RKO (cell line): ENCODE measurements around the gene CIZ1.

ENCODE experiments used
- DNase-seq: peaks from one replicate; pipeline ENCODE4 v3.0.0-alpha.2; 2016; ENCODE audit warnings: low spot score

The CIZ1 gene

GRCh38 chr9:128214571-128215490, 23.5 kb upstream of the CIZ1 start:
- no peak for DNase-seq

DNA sequence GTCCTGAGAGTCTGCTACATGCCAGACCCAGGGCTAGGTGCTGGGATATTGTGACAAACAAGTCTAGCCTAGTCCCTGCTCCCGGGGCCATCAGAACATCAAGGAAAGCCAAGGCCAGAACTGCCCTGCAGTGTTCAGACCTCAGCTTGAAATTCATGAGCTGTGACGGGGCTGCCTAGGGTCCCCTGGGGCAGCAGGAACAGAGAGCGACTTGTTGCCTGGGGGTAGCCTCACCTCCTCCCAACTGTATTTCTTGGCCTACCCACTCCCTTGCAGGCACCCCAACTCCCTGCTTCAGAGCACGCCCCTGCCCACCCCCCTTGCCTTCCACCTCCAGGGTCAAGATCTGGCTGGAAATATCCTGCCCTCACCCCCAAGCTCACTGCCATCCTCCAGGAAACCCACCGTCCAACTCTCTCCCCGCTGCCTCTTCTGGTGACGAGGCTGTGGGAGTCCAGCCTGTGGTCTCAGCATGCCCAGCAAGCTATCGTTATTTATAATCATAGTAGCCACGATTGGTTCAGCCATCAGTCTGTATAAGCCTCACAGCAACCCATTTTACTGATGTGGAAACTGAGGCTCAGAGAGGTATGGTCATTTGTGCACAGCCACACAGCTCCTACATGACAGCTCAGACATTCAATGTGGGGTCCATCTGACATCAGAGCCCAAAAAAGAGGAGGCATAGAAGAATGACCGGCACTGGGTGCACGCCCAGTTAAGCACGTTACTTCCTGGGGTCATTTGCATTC, 22.6 kb upstream of the CIZ1 start:
- no peak for DNase-seq

GRCh38 chr9:128211981-128212281, 20.6 kb upstream of the CIZ1 start:
- DNase-seq = no peak

GRCh38 chr9:128211186-128211980, 20.0 kb upstream of the CIZ1 start:
- no peak for DNase-seq

DNA sequence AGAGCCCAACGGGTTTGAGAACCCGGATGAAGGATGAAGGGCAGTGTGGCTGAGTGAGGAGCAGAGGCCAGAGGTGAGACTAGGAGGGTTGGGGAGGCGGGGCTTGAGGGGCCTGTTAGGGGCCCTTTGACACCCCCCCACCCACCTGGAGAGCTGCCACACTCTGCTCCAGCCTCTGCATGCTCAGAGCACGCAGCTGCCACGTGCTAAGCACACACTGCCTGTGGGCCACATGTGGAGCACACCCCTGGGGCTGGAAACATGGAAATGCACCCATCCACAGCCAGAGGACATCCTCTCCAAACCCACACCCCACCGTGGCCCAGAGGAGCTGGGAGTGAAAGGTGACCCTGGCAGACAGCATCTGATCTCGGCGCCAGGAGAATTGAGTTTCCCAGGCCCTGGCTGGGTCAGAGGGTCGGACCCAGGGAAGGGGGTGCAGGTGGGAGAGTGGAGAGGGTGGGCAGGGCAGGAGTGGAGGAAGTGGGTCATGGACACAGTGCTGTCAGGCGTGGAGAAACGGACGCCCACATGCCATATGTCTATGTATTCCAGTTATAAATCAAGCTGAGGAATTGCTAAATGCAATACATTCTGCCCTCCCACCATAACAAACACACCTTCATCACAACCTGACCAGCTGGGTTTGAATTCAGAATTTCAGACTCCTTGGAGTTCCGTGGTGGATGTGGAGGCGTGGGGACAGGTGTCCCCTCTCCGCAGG, 17.7 kb upstream of the CIZ1 start:
- DNase-seq = no peak

DNA sequence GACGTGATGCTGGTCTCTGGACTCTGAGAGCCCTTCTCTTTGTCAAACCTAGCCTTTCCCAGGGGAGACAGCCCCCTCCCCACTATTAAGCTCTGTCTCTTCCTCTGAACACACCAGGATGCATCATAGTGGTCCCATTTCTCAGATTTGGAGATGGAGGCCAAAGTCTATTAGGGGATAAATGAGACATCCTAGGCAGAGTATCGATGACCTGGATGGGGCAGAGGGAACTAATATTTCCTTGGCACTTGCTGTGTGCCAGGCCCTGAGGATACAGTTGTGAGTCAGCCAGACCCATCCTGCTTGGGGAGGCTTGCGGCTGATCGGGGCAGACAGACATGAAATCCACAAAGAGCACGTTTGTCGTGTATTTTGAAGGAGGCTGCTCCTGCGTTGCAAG, 17.0 kb upstream of the CIZ1 start:
- no peak for DNase-seq

DNA sequence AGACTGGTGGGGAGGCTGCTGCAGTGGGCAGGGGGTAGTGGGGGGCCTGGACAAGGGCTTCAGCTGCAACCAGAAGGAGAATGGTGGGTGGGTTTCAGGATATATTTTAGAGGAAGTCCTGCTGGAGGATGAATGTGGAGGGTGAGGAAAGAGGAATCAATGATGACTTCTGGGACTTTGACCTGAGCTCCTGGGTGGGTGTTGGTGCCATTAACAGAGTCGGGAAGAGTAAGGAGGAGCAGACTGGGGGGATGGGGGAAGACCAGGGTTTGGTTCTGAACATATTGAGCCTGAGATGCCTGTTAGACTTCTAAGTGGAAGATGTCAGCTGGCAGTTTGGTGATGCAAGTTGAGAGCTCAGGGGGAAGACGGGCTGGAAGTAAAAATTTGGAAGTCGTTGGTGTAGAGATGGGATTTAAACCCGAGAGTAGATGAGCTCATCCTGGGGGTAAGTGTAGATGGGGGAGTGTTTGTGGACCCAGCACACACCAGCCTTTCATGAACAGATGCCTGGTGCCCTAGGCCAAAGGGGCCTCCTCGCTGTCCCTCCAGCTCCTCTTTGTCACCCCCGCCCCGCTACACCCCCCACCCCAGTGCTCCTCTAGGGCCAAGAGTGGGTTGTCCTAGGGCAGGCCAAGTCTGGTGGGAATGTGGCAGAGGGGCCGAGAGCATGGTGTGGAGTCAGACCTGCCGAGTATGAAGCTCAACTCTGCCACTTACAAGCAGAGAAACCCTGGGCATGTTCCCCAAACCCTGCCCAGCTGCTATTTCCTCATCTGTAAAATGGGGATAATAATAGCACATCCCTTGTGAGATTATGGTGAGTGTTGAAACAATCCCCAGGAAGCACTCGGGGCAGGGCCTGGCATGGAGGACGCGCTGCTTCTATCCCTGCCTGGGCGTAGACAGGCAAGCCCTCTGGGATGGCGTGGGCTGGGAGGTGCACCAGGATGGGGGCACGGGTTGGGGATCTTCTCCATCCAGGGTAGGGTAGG, 15.8 kb upstream of the CIZ1 start:
- no peak for DNase-seq

- no peak for DNase-seq
These were observed 15.1 kb upstream of the CIZ1 start for GRCh38 chr9:128206484-128206883.

DNA sequence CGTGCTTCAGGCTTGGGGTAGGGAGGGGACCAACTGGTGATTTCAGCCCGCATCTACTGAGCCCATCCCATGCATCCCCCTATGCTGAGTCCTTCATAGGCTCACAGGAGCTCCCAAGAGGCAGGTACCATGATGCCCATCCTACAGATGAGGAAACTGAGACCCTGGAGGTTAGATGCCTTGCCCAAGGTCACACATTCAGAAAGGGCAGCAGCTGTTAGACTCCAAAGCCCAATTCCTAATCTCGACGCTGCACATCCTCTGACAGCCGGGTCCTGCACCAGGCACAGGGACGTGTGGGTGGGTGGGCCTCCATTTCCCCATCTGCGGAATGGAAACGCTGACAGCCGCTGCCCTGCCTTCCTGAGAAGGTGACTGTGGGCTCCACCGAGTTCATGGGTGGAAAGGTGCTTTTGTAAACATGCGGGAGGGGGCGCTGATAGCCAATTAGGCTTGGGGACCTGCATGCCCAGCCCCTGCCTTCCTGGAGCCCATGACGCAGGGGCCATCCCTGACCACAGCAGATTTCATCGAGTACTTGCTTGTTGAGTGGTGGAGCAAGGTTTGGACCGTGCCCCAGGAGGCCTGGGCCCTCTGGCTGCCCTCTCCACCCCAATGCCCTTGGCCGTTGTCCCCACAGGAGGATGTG, 14.0 kb upstream of the CIZ1 start:
- no peak for DNase-seq

GRCh38 chr9:128204858-128205257, 13.5 kb upstream of the CIZ1 start:
- DNase-seq = no peak

GRCh38 chr9:128203707-128204551, 12.6 kb upstream of the CIZ1 start:
- DNase-seq = no peak

DNA sequence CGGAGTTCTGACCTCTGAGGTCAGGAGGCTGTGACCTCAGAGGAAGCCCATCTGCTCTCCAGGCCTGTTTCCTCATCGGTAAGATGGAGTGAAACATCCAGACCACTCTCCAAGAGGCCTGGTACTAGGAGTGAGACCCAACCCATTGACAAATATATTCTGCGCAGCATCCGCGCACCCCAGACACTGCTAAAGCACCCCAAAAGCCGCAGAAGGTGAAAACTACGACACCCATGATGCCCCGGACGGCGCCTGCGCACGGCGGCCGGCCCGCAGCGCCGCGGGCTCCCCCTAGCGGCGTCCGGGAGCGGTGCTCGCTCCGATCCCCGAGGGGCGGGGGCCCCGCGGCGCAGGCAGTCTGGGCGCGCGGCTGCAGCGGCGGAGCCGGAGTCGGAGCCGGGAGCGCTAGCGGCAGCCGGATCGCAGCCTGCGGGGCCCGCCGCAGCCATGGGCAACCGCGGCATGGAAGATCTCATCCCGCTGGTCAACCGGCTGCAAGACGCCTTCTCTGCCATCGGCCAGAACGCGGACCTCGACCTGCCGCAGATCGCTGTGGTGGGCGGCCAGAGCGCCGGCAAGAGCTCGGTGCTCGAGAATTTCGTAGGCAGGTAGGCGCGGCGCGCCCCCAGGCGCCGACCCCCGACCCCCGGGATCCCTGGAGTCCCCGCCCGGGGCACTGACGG, 11.8 kb upstream of the CIZ1 start, which contains the start of gene DNM1:
Gene DNM1 (plus strand): TSS at position 356 of the 683 bp plus-strand sequence. CDS start 92 bp downstream, at position 448.
- peak; percentile 86 for DNase-seq

DNA sequence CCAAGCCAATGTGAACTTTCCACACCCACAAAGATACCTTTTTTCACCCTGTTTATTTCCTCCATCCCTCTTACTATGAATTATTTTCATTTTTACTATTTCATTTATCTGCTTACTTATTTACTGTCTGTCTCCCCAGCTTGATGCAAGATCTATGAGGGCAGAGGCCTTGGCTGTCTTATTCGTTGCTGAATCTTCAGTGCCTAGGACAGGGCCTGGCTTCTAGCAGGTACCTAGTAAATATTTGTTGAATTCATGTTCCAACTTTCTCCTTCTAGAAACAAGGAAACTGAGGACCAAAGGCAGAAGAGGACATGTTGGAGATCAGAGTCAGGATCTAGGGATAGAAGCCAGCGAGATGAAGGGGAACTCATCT, 11.3 kb upstream of the CIZ1 start:
- no peak for DNase-seq

- DNase-seq = no peak
These were observed 10.3 kb upstream of the CIZ1 start for GRCh38 chr9:128201441-128202369.

GRCh38 chr9:128193469-128194096, 2.2 kb upstream of the CIZ1 start:
- DNase-seq = no peak

GRCh38 chr9:128192601-128193371, 1.4 kb upstream of the CIZ1 start:
- DNase-seq = peak; percentile 100
